ENCODE results near the gene MARVELD3.
"Not testable (repeated sequence)": the region's sequence is repeated elsewhere in the genome, so short reads cannot be mapped to it uniquely, and the experiment has no call there.

The MARVELD3 gene

GRCh38 chr16:71672803-71673581 lies 47.0 kb downstream of the MARVELD3 start:
- DNase-seq: no peak

DNA sequence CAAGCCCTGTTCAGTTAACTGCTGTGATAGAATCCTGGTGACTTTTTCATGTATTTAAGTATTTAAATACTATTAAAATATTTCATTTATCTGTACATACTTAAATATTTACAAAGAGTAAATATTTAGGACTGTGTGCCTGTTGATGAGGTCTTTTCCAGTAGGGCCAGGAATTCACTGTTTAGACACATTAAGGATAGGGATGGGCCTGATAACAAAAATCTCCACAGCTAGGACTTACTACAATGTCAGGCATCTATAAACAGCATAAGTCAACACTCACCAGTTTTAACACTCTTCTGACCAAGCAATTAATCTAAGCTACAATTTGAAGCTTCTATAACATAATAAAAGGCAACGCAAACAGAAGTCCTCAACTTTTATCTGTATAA lies 47.6 kb downstream of the MARVELD3 start:
- no peak for DNase-seq

- no peak for DNase-seq
Measured at GRCh38 chr16:71674229-71674628, 48.2 kb downstream of the MARVELD3 start.

GRCh38 chr16:71675380-71675779 lies 49.4 kb downstream of the MARVELD3 start:
- DNase-seq: no peak

- DNase-seq: no peak
Measured at GRCh38 chr16:71676236-71676635, 50.3 kb downstream of the MARVELD3 start.

DNA sequence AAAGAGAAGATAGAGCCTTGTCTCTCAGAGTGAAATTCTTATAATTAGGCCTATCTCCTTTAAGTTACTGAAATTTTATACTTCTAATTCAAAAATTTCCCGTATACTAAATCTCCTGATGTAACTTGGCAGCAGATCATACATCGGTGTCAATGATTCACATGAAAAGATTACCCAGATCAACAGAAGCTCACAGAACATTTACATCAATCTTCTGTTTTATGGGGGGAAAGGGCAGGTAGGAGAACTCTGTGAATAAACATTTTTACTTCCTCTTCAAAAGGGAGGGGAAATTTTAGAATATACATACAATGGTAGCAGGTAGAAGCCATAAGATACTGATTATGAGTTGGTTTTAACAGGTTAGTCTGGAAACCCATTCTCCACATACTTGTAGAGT lies 55.4 kb downstream of the MARVELD3 start:
- no peak for DNase-seq

- DNase-seq: not testable (repeated sequence)
Measured at GRCh38 chr16:71684280-71684679, 58.3 kb downstream of the MARVELD3 start.

Measured in suppressor macrophage treated with lipopolysaccharide for 4 hours (primary cell).